ENCODE results near the gene HBE1. TPM values are rescaled to one million over a fixed set of nuclear protein-coding genes. Genes with fewer than 3 reads are reported as not detected.
"Not testable (repeated sequence)": the region's sequence is repeated elsewhere in the genome, so short reads cannot be mapped to it uniquely, and the experiment has no call there.

Gene HBE1
- total and polyA plus RNA-seq, 4 donors, result not detected

DNA sequence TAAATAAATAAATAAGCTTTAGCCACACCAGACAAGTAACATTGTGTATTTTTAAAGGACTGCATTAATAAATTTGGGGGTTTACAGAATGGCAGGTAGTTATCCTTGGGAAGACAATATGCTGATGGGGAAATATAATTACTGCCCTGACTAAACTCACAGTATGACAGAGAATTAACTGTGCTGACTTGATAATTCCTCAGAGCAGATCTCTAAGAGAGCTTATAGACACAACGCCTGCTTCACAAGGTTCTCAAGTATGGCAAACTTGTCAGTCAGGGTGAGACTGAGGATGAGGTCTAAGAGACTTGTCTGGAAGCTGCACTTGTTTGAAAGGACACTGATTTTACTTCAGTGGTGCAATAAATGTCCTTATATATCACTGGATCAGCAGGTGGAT is 28.7 kb upstream of the HBE1 start:
- 3 to 78% methylated on average over 1 of the region's 1 CpG for WGBS, 2 donors
- ATAC-seq (ENCODE audit: low FRiP score) (no peak), DNase-seq (no peak)
- H3K27ac ChIP-seq (ENCODE audit: low read depth in 1 of 2, low read length in 2 of 2), result no peak overlapping the region
- no peaks in the 10 kb centered on the region for H3K4me1 ChIP-seq (ENCODE audit: control insufficient read depth in 1 of 2, insufficient read depth in 2 of 2, low read length in 2 of 2)
- no peak overlapping the region for H3K4me3 ChIP-seq (ENCODE audit: low read length in 2 of 2)
- H3K27me3 ChIP-seq (ENCODE audit: control insufficient read depth in 1 of 2, insufficient read depth in 2 of 2, low read length in 1 of 2), result no peaks in the 10 kb centered on the region
- intact Hi-C loops (cut with DNase I), result no loop called here
- H3K36me3 ChIP-seq (ENCODE audit: control insufficient read depth in 1 of 2, insufficient read depth in 2 of 2, low read length in 1 of 2), result no peaks in the 10 kb centered on the region
- no peaks in the 10 kb centered on the region for H3K9me3 ChIP-seq (ENCODE audit: control insufficient read depth, low read length)

DNA sequence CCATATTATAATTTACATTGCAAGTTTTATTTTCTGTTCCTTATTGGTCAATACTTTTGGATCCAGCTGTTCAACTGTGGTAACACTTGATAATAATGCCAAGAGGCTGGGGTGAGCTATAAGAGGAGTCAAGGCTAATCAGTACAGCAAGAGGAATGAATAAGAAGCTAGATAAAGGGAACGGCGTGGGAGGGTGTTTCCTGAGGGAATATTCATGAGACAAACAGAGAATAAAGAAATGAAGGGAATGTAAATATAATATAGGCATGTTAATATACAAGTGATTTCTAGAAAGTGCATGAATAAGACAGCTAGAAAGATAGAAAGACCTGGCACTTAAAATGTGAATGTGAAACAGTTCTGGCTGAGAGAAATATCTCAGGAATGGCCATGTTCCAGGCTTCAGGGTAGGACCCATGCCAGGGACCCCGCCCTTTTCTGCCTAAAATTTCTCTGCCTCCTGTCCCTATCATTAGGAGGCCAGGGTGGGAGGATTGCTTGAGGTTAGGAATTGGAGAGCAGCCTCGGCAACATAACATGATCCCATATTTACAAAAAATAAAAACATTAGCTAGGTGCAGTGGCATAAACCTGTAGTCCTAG is 28.1 kb upstream of the HBE1 start:
- intact Hi-C loops (cut with DNase I), result no loop called here
- DNase-seq (no peak), ATAC-seq (ENCODE audit: low FRiP score) (peak; percentile 7)
- H3K4me1 ChIP-seq (ENCODE audit: control insufficient read depth in 1 of 2, insufficient read depth in 2 of 2, low read length in 2 of 2), result no peaks in the 10 kb centered on the region
- H3K27ac ChIP-seq (ENCODE audit: low read depth in 1 of 2, low read length in 2 of 2), result no peak overlapping the region
- H3K27me3 ChIP-seq (ENCODE audit: control insufficient read depth in 1 of 2, insufficient read depth in 2 of 2, low read length in 1 of 2), result no peaks in the 10 kb centered on the region
- H3K4me3 ChIP-seq (ENCODE audit: low read length in 2 of 2), result no peak overlapping the region
- H3K9me3 ChIP-seq (ENCODE audit: control insufficient read depth, low read length), result no peaks in the 10 kb centered on the region
- no peaks in the 10 kb centered on the region for H3K36me3 ChIP-seq (ENCODE audit: control insufficient read depth in 1 of 2, insufficient read depth in 2 of 2, low read length in 1 of 2)
- WGBS, 2 donors, result 47% methylated on average over 4 of the region's 4 CpGs

DNA sequence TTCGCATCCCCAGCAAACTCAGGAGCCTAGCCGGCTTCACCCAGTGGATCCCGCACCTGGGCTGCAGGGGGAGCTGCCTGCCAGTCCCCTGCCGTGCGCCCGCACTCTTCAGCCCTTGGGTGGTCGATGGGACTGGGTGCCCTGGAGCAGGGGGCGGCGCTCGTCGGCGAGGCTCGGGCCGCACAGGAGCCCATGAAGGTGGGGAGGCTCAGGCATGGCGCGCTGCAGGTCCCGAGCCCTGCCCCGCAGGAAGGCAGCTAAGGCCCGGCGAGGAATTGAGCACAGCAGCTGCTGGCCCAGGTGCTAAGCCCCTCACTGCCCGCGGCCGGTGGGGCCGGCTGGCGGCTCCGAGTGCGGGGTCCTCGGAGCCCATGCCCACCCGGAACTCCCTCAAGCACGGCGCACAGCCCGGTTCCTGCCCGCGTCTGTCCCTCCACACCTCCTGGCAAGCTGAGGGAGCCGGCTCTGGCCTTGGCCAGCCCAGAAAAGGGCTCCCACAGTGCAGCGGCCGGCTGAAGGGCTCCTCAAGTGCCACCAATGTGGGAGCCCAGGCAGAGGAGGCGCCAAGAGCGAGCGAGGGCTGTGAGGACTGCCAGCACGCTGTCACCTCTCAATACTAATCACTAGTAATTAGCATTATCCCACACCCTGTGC is 24.7 kb upstream of the HBE1 start:
- H3K27me3 ChIP-seq (ENCODE audit: control insufficient read depth in 1 of 2, insufficient read depth in 2 of 2, low read length in 1 of 2); H3K9me3 ChIP-seq (ENCODE audit: control insufficient read depth, low read length); H3K27ac ChIP-seq (ENCODE audit: low read depth in 1 of 2, low read length in 2 of 2); ATAC-seq (ENCODE audit: low FRiP score); H3K4me1 ChIP-seq (ENCODE audit: control insufficient read depth in 1 of 2, insufficient read depth in 2 of 2, low read length in 2 of 2); H3K36me3 ChIP-seq (ENCODE audit: control insufficient read depth in 1 of 2, insufficient read depth in 2 of 2, low read length in 1 of 2); intact Hi-C loops (cut with DNase I); H3K4me3 ChIP-seq (ENCODE audit: low read length in 2 of 2): not testable (repeated sequence)
- 90 to 92% methylated on average over 36 to 41 of the region's 41 CpGs for WGBS, 2 donors
- DNase-seq, result peak in 1 of 2 donors; percentile 71

DNA sequence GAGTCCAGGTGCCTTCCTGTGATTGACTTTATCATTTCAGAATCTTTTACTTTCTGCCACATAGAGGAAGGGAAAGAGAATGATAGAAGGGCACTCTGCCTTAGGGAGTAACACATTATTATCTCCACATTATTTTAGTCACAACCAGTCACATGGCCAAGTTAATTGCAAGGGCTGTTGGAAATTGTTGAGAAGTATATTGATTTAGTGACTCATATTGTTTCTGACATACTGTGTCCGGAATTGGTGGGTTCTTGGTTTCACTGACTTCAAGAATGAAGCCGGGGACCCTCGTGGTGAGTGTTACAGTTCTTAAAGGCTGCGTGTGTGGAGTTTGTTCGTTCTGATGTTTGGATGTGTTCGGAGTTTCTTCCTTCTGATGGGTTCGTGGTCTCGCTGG is 23.3 kb upstream of the HBE1 start:
- intact Hi-C loops (cut with DNase I), result no loop called here
- DNase-seq (no peak), ATAC-seq (ENCODE audit: low FRiP score) (no peak)
- H3K36me3 ChIP-seq (ENCODE audit: control insufficient read depth in 1 of 2, insufficient read depth in 2 of 2, low read length in 1 of 2), result no peaks in the 10 kb centered on the region
- 87 to 88% methylated on average over 8 of the region's 8 CpGs for WGBS, 2 donors
- no peak overlapping the region for H3K27ac ChIP-seq (ENCODE audit: low read depth in 1 of 2, low read length in 2 of 2)
- no peak overlapping the region for H3K4me3 ChIP-seq (ENCODE audit: low read length in 2 of 2)
- H3K27me3 ChIP-seq (ENCODE audit: control insufficient read depth in 1 of 2, insufficient read depth in 2 of 2, low read length in 1 of 2), result no peaks in the 10 kb centered on the region
- H3K9me3 ChIP-seq (ENCODE audit: control insufficient read depth, low read length), result no peaks in the 10 kb centered on the region
- no peaks in the 10 kb centered on the region for H3K4me1 ChIP-seq (ENCODE audit: control insufficient read depth in 1 of 2, insufficient read depth in 2 of 2, low read length in 2 of 2)

- no peaks in the 10 kb centered on the region for H3K36me3 ChIP-seq (ENCODE audit: control insufficient read depth in 1 of 2, insufficient read depth in 2 of 2, low read length in 1 of 2)
- DNase-seq (no peak), ATAC-seq (ENCODE audit: low FRiP score) (no peak)
- H3K4me1 ChIP-seq (ENCODE audit: control insufficient read depth in 1 of 2, insufficient read depth in 2 of 2, low read length in 2 of 2), result no peaks in the 10 kb centered on the region
- no peaks in the 10 kb centered on the region for H3K9me3 ChIP-seq (ENCODE audit: control insufficient read depth, low read length)
- no peaks in the 10 kb centered on the region for H3K27me3 ChIP-seq (ENCODE audit: control insufficient read depth in 1 of 2, insufficient read depth in 2 of 2, low read length in 1 of 2)
- 71 to 87% methylated on average over 1 of the region's 1 CpG for WGBS, 2 donors
- intact Hi-C loops (cut with DNase I), result no loop called here
- no peak overlapping the region for H3K4me3 ChIP-seq (ENCODE audit: low read length in 2 of 2)
- no peak overlapping the region for H3K27ac ChIP-seq (ENCODE audit: low read depth in 1 of 2, low read length in 2 of 2)
Measured at GRCh38 chr11:5291207-5291838, 21.6 kb upstream of the HBE1 start.

DNA sequence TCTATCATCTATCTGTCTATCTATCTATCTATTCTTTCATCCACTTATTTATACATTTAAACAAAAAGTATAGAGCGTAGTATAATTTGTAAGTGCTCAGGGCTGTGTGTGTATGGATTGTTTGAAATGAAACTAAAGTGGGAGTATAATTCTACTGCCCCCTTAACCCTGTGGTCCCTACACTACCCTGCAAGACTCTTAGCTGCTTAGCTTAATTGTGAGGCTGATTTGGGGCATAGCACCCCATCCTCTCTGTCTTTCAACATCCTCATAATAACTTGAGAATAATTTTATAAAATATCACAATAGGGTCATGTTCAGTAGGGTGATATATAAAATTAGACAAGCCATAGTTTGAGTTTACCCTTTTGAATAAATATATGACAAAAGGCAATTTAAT is 20.4 kb upstream of the HBE1 start:
- 98% methylated on average over 1 of the region's 1 CpG for WGBS, 2 donors
- no peaks in the 10 kb centered on the region for H3K9me3 ChIP-seq (ENCODE audit: control insufficient read depth, low read length)
- intact Hi-C loops (cut with DNase I), result no loop called here
- DNase-seq, result no peak
- no peak overlapping the region for H3K4me3 ChIP-seq (ENCODE audit: low read length in 2 of 2)
- H3K27me3 ChIP-seq (ENCODE audit: control insufficient read depth in 1 of 2, insufficient read depth in 2 of 2, low read length in 1 of 2), result no peaks in the 10 kb centered on the region
- no peak overlapping the region for H3K27ac ChIP-seq (ENCODE audit: low read depth in 1 of 2, low read length in 2 of 2)
- no peaks in the 10 kb centered on the region for H3K4me1 ChIP-seq (ENCODE audit: control insufficient read depth in 1 of 2, insufficient read depth in 2 of 2, low read length in 2 of 2)
- no peaks in the 10 kb centered on the region for H3K36me3 ChIP-seq (ENCODE audit: control insufficient read depth in 1 of 2, insufficient read depth in 2 of 2, low read length in 1 of 2)
- ATAC-seq (ENCODE audit: low FRiP score), result no peak

- Histone ChIP-seq H3K36me3 (ENCODE audit: control insufficient read depth in 1 of 2, insufficient read depth in 2 of 2, low read length in 1 of 2) (no peaks in the 10 kb centered on the region), H3K27ac (ENCODE audit: low read depth in 1 of 2, low read length in 2 of 2) (no peak overlapping the region), H3K9me3 (ENCODE audit: control insufficient read depth, low read length) (no peaks in the 10 kb centered on the region), H3K4me1 (ENCODE audit: control insufficient read depth in 1 of 2, insufficient read depth in 2 of 2, low read length in 2 of 2) (no peaks in the 10 kb centered on the region), H3K4me3 (ENCODE audit: low read length in 2 of 2) (no peak overlapping the region), H3K27me3 (ENCODE audit: control insufficient read depth in 1 of 2, insufficient read depth in 2 of 2, low read length in 1 of 2) (no peaks in the 10 kb centered on the region)
- DNase-seq (no peak), ATAC-seq (ENCODE audit: low FRiP score) (no peak)
- intact Hi-C loops (cut with DNase I), result no loop called here
Measured at GRCh38 chr11:5289696-5290095, 20.0 kb upstream of the HBE1 start.

- intact Hi-C loops (cut with DNase I), result no loop called here
- H3K27ac ChIP-seq (ENCODE audit: low read depth in 1 of 2, low read length in 2 of 2), result no peak overlapping the region
- 85 to 88% methylated on average over 6 of the region's 6 CpGs for WGBS, 2 donors
- no peak for DNase-seq
- no peaks in the 10 kb centered on the region for H3K36me3 ChIP-seq (ENCODE audit: control insufficient read depth in 1 of 2, insufficient read depth in 2 of 2, low read length in 1 of 2)
- no peak for ATAC-seq (ENCODE audit: low FRiP score)
- H3K9me3 ChIP-seq (ENCODE audit: control insufficient read depth, low read length), result no peaks in the 10 kb centered on the region
- H3K27me3 ChIP-seq (ENCODE audit: control insufficient read depth in 1 of 2, insufficient read depth in 2 of 2, low read length in 1 of 2), result no peaks in the 10 kb centered on the region
- no peaks in the 10 kb centered on the region for H3K4me1 ChIP-seq (ENCODE audit: control insufficient read depth in 1 of 2, insufficient read depth in 2 of 2, low read length in 2 of 2)
- no peak overlapping the region for H3K4me3 ChIP-seq (ENCODE audit: low read length in 2 of 2)
Measured at GRCh38 chr11:5288906-5289550, 19.3 kb upstream of the HBE1 start.

All from aorta (tissue), 5 donors.